ENCODE results near the gene TULP4.
"Not testable (repeated sequence)": the region's sequence is repeated elsewhere in the genome, so short reads cannot be mapped to it uniquely, and the experiment has no call there.

Gene TULP4

DNA sequence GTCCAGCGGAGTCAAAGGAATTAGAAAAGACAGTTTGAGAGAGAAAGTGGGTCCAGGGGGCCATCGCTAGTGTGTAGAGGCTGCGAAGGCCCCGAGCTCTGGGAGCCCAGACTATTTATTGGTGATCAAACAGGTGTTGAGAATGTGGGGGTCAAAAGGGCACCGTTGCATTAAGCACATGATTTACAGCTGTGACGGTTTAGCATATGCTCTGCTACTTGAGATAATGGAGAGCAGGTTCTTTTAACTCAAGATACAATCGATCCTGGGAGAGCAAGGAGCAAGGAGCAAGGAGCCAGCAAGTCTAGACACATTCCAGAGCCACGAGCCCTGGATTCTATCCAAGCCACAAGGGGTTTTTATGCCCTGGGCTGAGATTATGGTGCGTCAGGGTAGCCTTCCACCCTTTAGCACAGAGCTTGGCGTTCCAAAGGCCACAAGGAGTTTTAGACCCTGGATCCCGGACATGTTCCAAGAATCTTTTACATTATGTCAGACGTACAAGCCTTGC lies 93.1 kb downstream of the TULP4 start:
- H3K36me3 ChIP-seq (ENCODE audit: control insufficient read depth, insufficient read depth, low read length); H3K4me3 ChIP-seq (ENCODE audit: low read length); H2BK5ac ChIP-seq (ENCODE audit: low read length); H3K79me2 ChIP-seq (ENCODE audit: control insufficient read depth, insufficient read depth, low read length); H3K4me2 ChIP-seq (ENCODE audit: low read length); H2AK5ac ChIP-seq (ENCODE audit: low read length); H2BK120ac ChIP-seq (ENCODE audit: low read depth, low read length); H2BK15ac ChIP-seq (replicated peaks; ENCODE audit: low read depth); H4K5ac ChIP-seq (ENCODE audit: low read length); H3K27me3 ChIP-seq (ENCODE audit: insufficient read depth, low read length, poor library complexity); H3K9ac ChIP-seq (ENCODE audit: low read length); H3K4me1 ChIP-seq (ENCODE audit: control insufficient read depth, low read depth, low read length); H3K79me1 ChIP-seq (ENCODE audit: low read length); H4K8ac ChIP-seq (ENCODE audit: low read depth, low read length); H3K56ac ChIP-seq (ENCODE audit: low read length); H3K27ac ChIP-seq (ENCODE audit: low read depth, low read length); H3K23ac ChIP-seq (ENCODE audit: low read length); H3K18ac ChIP-seq (ENCODE audit: low read length); H3K4ac ChIP-seq (ENCODE audit: low read depth, low read length): not testable (repeated sequence)
- WGBS (ENCODE audit: extremely low coverage, insufficient coverage, low lambda C conversion rate): no CpG with 5 or more reads among the region's 12 CpGs
- peak; percentile 34 for DNase-seq

DNA sequence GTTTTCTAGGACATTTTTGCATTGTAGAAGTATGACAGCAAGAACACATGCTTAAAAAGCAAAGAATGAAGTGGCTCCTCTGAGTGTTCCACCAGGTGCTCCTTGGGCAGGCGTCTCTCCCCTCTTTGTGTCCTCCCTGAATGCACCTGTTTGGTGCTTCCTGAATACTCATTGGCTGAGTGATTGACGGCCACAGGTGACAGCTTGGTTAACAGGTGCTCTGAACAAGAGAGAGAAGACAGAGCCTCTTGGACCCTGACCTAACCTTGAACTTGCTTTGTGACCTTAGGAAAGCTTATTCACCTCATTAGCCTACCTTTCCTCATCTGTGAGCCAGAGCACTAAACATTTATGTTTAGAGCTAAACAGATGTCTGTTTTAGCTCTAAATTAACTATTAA lies 93.7 kb downstream of the TULP4 start:
- no peaks in the 10 kb centered on the region for H3K4me1 ChIP-seq (ENCODE audit: control insufficient read depth, low read depth, low read length)
- no peak overlapping the region for H2AK5ac ChIP-seq (ENCODE audit: low read length)
- no peak overlapping the region for H3K18ac ChIP-seq (ENCODE audit: low read length)
- no peak for DNase-seq
- no peak overlapping the region for H3K4me3 ChIP-seq (ENCODE audit: low read length)
- H4K8ac ChIP-seq (ENCODE audit: low read depth, low read length): no peak overlapping the region
- no peak overlapping the region for H3K9ac ChIP-seq (ENCODE audit: low read length)
- H3K27ac ChIP-seq (ENCODE audit: low read depth, low read length): no peak overlapping the region
- H3K27me3 ChIP-seq (ENCODE audit: insufficient read depth, low read length, poor library complexity): no peaks in the 10 kb centered on the region
- H3K56ac ChIP-seq (ENCODE audit: low read length): no peak overlapping the region
- no peak overlapping the region for H2BK120ac ChIP-seq (ENCODE audit: low read depth, low read length)
- H2BK15ac ChIP-seq (replicated peaks; ENCODE audit: low read depth): no peak overlapping the region
- H2BK5ac ChIP-seq (ENCODE audit: low read length): no peak overlapping the region
- no peak overlapping the region for H3K23ac ChIP-seq (ENCODE audit: low read length)
- no peak overlapping the region for H3K4ac ChIP-seq (ENCODE audit: low read depth, low read length)
- no peaks in the 10 kb centered on the region for H3K36me3 ChIP-seq (ENCODE audit: control insufficient read depth, insufficient read depth, low read length)
- no CpG with 5 or more reads among the region's 2 CpGs for WGBS (ENCODE audit: extremely low coverage, insufficient coverage, low lambda C conversion rate)
- H4K5ac ChIP-seq (ENCODE audit: low read length): no peak overlapping the region
- H3K79me1 ChIP-seq (ENCODE audit: low read length): peaks cover 2% of the 10 kb centered on the region
- no peak overlapping the region for H3K4me2 ChIP-seq (ENCODE audit: low read length)
- no peaks in the 10 kb centered on the region for H3K79me2 ChIP-seq (ENCODE audit: control insufficient read depth, insufficient read depth, low read length)

DNA sequence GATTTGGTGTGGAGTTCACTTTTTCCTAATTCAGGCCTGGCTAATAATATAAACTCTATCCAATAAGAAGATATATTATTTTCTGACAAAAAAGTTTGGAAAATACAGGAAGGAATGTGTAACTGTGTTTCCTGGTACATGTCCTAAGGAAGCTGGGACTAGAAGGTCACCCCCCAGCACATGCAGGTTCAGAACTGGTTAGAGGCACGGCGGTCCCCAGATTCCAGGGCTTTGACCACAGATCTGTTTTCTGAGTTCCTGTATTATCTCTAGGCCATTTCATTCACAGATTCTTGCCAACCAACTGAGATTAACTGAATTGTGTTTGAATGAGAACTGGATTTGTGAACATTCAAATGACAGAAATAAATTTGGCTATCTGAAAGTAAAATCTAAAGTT lies 94.5 kb downstream of the TULP4 start:
- Histone ChIP-seq H3K79me1 (ENCODE audit: low read length) (peaks cover 2% of the 10 kb centered on the region), H2AK5ac (ENCODE audit: low read length) (no peak overlapping the region), H2BK120ac (ENCODE audit: low read depth, low read length) (no peak overlapping the region), H3K4me3 (ENCODE audit: low read length) (no peak overlapping the region), H3K36me3 (ENCODE audit: control insufficient read depth, insufficient read depth, low read length) (no peaks in the 10 kb centered on the region), H3K79me2 (ENCODE audit: control insufficient read depth, insufficient read depth, low read length) (no peaks in the 10 kb centered on the region), H3K9ac (ENCODE audit: low read length) (no peak overlapping the region), H2BK5ac (ENCODE audit: low read length) (no peak overlapping the region), H3K18ac (ENCODE audit: low read length) (no peak overlapping the region), H3K27me3 (ENCODE audit: insufficient read depth, low read length, poor library complexity) (no peaks in the 10 kb centered on the region), H3K23ac (ENCODE audit: low read length) (no peak overlapping the region), H3K27ac (ENCODE audit: low read depth, low read length) (no peak overlapping the region), H2BK15ac (replicated peaks; ENCODE audit: low read depth) (no peak overlapping the region), H4K8ac (ENCODE audit: low read depth, low read length) (no peak overlapping the region), H3K56ac (ENCODE audit: low read length) (no peak overlapping the region), H3K4me2 (ENCODE audit: low read length) (no peak overlapping the region), H4K5ac (ENCODE audit: low read length) (no peak overlapping the region), H3K4me1 (ENCODE audit: control insufficient read depth, low read depth, low read length) (no peaks in the 10 kb centered on the region), H3K4ac (ENCODE audit: low read depth, low read length) (no peak overlapping the region)
- no CpG with 5 or more reads among the region's 2 CpGs for WGBS (ENCODE audit: extremely low coverage, insufficient coverage, low lambda C conversion rate)
- DNase-seq: no peak

DNA sequence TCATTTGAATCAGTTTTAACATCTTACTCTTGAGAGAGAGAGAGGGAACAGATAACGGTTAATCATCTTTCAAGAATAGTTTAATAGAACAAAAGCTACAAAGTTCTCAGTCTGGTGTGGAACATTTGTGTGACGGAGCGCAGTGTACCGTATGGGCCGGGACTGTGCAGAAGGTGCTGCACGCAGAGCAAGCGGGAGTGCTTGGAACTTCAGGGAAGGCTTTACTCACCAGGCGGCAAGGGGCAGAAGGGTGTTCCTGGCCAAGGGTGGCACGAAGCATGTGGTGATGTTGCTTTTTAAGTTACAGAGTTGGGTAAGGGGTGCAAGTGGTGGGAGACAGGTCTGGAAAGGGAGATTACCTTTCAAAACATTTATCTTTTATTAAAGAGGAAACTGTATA lies 95.7 kb downstream of the TULP4 start:
- no peaks in the 10 kb centered on the region for H3K36me3 ChIP-seq (ENCODE audit: control insufficient read depth, insufficient read depth, low read length)
- H3K4me2 ChIP-seq (ENCODE audit: low read length): no peak overlapping the region
- H2BK120ac ChIP-seq (ENCODE audit: low read depth, low read length): no peak overlapping the region
- H3K4ac ChIP-seq (ENCODE audit: low read depth, low read length): no peak overlapping the region
- H3K4me1 ChIP-seq (ENCODE audit: control insufficient read depth, low read depth, low read length): no peaks in the 10 kb centered on the region
- WGBS (ENCODE audit: extremely low coverage, insufficient coverage, low lambda C conversion rate): no CpG with 5 or more reads among the region's 9 CpGs
- no peak overlapping the region for H4K5ac ChIP-seq (ENCODE audit: low read length)
- no peak overlapping the region for H3K56ac ChIP-seq (ENCODE audit: low read length)
- H3K27me3 ChIP-seq (ENCODE audit: insufficient read depth, low read length, poor library complexity): no peaks in the 10 kb centered on the region
- no peak overlapping the region for H3K23ac ChIP-seq (ENCODE audit: low read length)
- H4K8ac ChIP-seq (ENCODE audit: low read depth, low read length): no peak overlapping the region
- H2BK5ac ChIP-seq (ENCODE audit: low read length): no peak overlapping the region
- H2AK5ac ChIP-seq (ENCODE audit: low read length): no peak overlapping the region
- no peak overlapping the region for H3K18ac ChIP-seq (ENCODE audit: low read length)
- no peak overlapping the region for H3K27ac ChIP-seq (ENCODE audit: low read depth, low read length)
- H2BK15ac ChIP-seq (replicated peaks; ENCODE audit: low read depth): no peak overlapping the region
- no peak overlapping the region for H3K9ac ChIP-seq (ENCODE audit: low read length)
- H3K79me2 ChIP-seq (ENCODE audit: control insufficient read depth, insufficient read depth, low read length): no peaks in the 10 kb centered on the region
- peaks cover 4% of the 10 kb centered on the region for H3K79me1 ChIP-seq (ENCODE audit: low read length)
- no peak overlapping the region for H3K4me3 ChIP-seq (ENCODE audit: low read length)
- DNase-seq: no peak

DNA sequence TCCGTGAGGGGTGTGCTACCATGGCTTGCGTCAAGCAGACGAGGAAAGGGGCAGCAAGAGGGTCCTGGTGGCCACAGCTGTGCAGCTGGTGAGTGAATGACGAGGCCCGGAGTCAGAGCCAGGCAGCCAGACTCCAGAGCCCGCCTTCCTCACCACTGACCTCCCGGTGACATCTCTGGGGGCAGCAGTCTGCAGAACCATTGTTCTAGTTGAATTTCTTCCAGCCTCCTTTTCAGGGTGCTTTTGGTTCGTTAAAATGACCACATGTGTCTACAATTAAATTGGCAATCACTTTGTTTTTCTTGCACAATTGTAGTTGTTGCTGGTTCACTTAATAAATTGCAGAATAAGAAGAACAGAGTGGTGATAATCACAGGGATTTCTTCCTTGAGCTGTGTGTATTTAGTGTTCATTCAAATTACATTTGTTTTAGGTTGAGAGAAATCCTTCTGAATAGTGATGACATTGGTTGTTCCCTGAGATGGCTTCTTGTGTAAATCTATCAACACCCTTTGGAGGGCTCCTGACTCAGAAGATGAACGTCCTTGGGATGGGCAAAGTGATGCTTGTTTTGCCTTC lies 96.4 kb downstream of the TULP4 start:
- Histone ChIP-seq H3K4me3 (ENCODE audit: low read length) (no peak overlapping the region), H3K27me3 (ENCODE audit: insufficient read depth, low read length, poor library complexity) (no peaks in the 10 kb centered on the region), H3K4me1 (ENCODE audit: control insufficient read depth, low read depth, low read length) (no peaks in the 10 kb centered on the region), H3K79me2 (ENCODE audit: control insufficient read depth, insufficient read depth, low read length) (no peaks in the 10 kb centered on the region), H3K23ac (ENCODE audit: low read length) (no peak overlapping the region), H2AK5ac (ENCODE audit: low read length) (no peak overlapping the region), H3K56ac (ENCODE audit: low read length) (no peak overlapping the region), H3K36me3 (ENCODE audit: control insufficient read depth, insufficient read depth, low read length) (no peaks in the 10 kb centered on the region), H3K9ac (ENCODE audit: low read length) (no peak overlapping the region), H3K4ac (ENCODE audit: low read depth, low read length) (no peak overlapping the region), H2BK5ac (ENCODE audit: low read length) (no peak overlapping the region), H4K5ac (ENCODE audit: low read length) (no peak overlapping the region), H2BK15ac (replicated peaks; ENCODE audit: low read depth) (no peak overlapping the region), H3K4me2 (ENCODE audit: low read length) (no peak overlapping the region), H2BK120ac (ENCODE audit: low read depth, low read length) (no peak overlapping the region), H4K8ac (ENCODE audit: low read depth, low read length) (no peak overlapping the region), H3K27ac (ENCODE audit: low read depth, low read length) (no peak overlapping the region), H3K79me1 (ENCODE audit: low read length) (peaks cover 4% of the 10 kb centered on the region), H3K18ac (ENCODE audit: low read length) (no peak overlapping the region)
- WGBS (ENCODE audit: extremely low coverage, insufficient coverage, low lambda C conversion rate): no CpG with 5 or more reads among the region's 9 CpGs
- no peak for DNase-seq

DNA sequence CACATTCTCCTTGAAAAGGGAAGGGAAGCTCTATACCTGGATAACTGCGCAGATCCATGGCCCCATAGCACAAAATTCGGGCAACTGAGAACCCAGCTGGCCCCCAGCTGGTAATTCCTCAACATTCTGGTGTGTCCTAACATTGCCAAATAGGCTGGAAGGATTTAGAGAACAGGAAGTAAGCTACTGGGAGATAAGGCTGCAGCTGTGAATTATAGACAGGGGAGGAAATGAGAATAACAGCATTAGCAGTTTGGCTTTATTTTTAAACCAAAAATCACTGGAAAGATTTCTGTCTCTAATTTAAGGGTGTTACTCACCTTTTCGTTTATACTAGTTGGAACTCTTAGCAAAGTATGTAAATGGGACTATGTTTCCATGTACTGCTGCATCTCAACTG lies 97.2 kb downstream of the TULP4 start:
- WGBS (ENCODE audit: extremely low coverage, insufficient coverage, low lambda C conversion rate): no CpG with 5 or more reads among the region's 3 CpGs
- peak; percentile 11 for DNase-seq

More for the DNA sequence above, 97.2 kb downstream of the TULP4 start:
- Histone ChIP-seq H3K18ac (ENCODE audit: low read length) (no peak overlapping the region), H4K8ac (ENCODE audit: low read depth, low read length) (no peak overlapping the region), H3K36me3 (ENCODE audit: control insufficient read depth, insufficient read depth, low read length) (no peaks in the 10 kb centered on the region), H3K79me2 (ENCODE audit: control insufficient read depth, insufficient read depth, low read length) (no peaks in the 10 kb centered on the region), H2BK120ac (ENCODE audit: low read depth, low read length) (no peak overlapping the region), H4K5ac (ENCODE audit: low read length) (no peak overlapping the region), H3K27me3 (ENCODE audit: insufficient read depth, low read length, poor library complexity) (no peaks in the 10 kb centered on the region), H3K56ac (ENCODE audit: low read length) (no peak overlapping the region), H3K4me2 (ENCODE audit: low read length) (no peak overlapping the region), H3K79me1 (ENCODE audit: low read length) (peaks cover 2% of the 10 kb centered on the region), H2BK5ac (ENCODE audit: low read length) (no peak overlapping the region), H2BK15ac (replicated peaks; ENCODE audit: low read depth) (no peak overlapping the region), H3K27ac (ENCODE audit: low read depth, low read length) (no peak overlapping the region), H3K4me1 (ENCODE audit: control insufficient read depth, low read depth, low read length) (no peaks in the 10 kb centered on the region), H3K4me3 (ENCODE audit: low read length) (no peak overlapping the region), H3K23ac (ENCODE audit: low read length) (no peak overlapping the region), H3K9ac (ENCODE audit: low read length) (no peak overlapping the region), H2AK5ac (ENCODE audit: low read length) (no peak overlapping the region), H3K4ac (ENCODE audit: low read depth, low read length) (no peak overlapping the region)
